H9 (cell line): Measurements from ENCODE around the gene CSRNP2. TPM values are rescaled to one million over a fixed set of nuclear protein-coding genes. Genes with fewer than 3 reads are reported as not detected.

Experiments used
- DNase-seq: peaks from one replicate; pipeline ENCODE4 v3.0.0-alpha.2; 2017
- H2AFZ ChIP-seq: one replicate; pipeline ENCODE4 v1.6.1; 2013; ENCODE audit warnings: mild to moderate bottlenecking, low read length, control low read depth, moderate library complexity
- H2AK5ac ChIP-seq: 2 replicates; pipeline ENCODE4 v1.6.1; 2013; ENCODE audit warnings: low read length, control low read depth, mixed read lengths; ENCODE audit not compliant: insufficient read length
- H2BK120ac ChIP-seq: one replicate; pipeline ENCODE4 v1.6.1; 2013; ENCODE audit warnings: low read depth, mild to moderate bottlenecking, low read length, control low read depth, inconsistent platforms; ENCODE audit not compliant: poor library complexity, severe bottlenecking
- H2BK12ac ChIP-seq: 2 replicates; pipeline ENCODE4 v1.6.1; 2013; ENCODE audit warnings: low read length, control low read depth, mixed read lengths, low read depth; ENCODE audit not compliant: insufficient read length
- H2BK15ac ChIP-seq: 2 replicates; pipeline ENCODE4 v1.6.1; 2013; ENCODE audit warnings: low read depth, low read length, control low read depth
- H2BK20ac ChIP-seq: one replicate; pipeline ENCODE4 v1.6.1; 2013; ENCODE audit warnings: low read depth, mild to moderate bottlenecking, low read length, control low read depth, inconsistent platforms; ENCODE audit not compliant: poor library complexity, severe bottlenecking
- H2BK5ac ChIP-seq: 2 replicates; pipeline ENCODE4 v1.6.1; 2013; ENCODE audit warnings: low read length, control low read depth, mixed read lengths; ENCODE audit not compliant: insufficient read length
- H3K14ac ChIP-seq: 2 replicates; pipeline ENCODE4 v1.6.1; 2013; ENCODE audit warnings: low read length, control low read depth; ENCODE audit not compliant: insufficient read depth
- H3K18ac ChIP-seq: 2 replicates; pipeline ENCODE4 v1.6.1; 2013; ENCODE audit warnings: low read depth, mild to moderate bottlenecking, mixed read lengths, low read length, control low read depth; ENCODE audit not compliant: insufficient read length
- H3K23ac ChIP-seq: 2 replicates; pipeline ENCODE4 v1.6.1; 2013; ENCODE audit warnings: low read length, control low read depth, mixed read lengths, low read depth; ENCODE audit not compliant: insufficient read length
- H3K23me2 ChIP-seq: 2 replicates; pipeline ENCODE4 v1.6.1; 2013; ENCODE audit warnings: low read depth, mild to moderate bottlenecking, mixed read lengths, low read length, control low read depth; ENCODE audit not compliant: insufficient read length, poor library complexity, severe bottlenecking
- H3K27ac ChIP-seq: 2 replicates; pipeline ENCODE4 v1.5.1; 2013; ENCODE audit warnings: low read length, control low read depth, mixed read lengths, low read depth; ENCODE audit not compliant: insufficient read length
- H3K27me3 ChIP-seq: 2 replicates; pipeline ENCODE4 v1.6.1; 2013; ENCODE audit warnings: low read length, control low read depth, inconsistent platforms; ENCODE audit not compliant: insufficient read depth
- H3K4ac ChIP-seq: 2 replicates; pipeline ENCODE4 v1.6.1; 2013; ENCODE audit warnings: low read depth, mild to moderate bottlenecking, control low read depth, inconsistent platforms, low read length, moderate library complexity
- H3K4me1 ChIP-seq: 2 replicates; pipeline ENCODE4 v1.6.1; 2013; ENCODE audit warnings: low read length, control low read depth, inconsistent platforms; ENCODE audit not compliant: insufficient read depth
- H3K4me2 ChIP-seq: 2 replicates; pipeline ENCODE4 v1.6.1; 2013; ENCODE audit warnings: low read length, control low read depth, mixed read lengths; ENCODE audit not compliant: insufficient read length, insufficient read depth
- H3K56ac ChIP-seq: 2 replicates; pipeline ENCODE4 v1.6.1; 2013; ENCODE audit warnings: low read depth, mild to moderate bottlenecking, mixed read lengths, low read length, control low read depth; ENCODE audit not compliant: insufficient read length
- H3K79me1 ChIP-seq: 2 replicates; pipeline ENCODE4 v1.6.1; 2013; ENCODE audit warnings: low read depth, mild to moderate bottlenecking, moderate library complexity, low read length, control low read depth, inconsistent platforms; ENCODE audit not compliant: insufficient read depth, poor library complexity, severe bottlenecking
- H3K79me2 ChIP-seq: 2 replicates; pipeline ENCODE4 v1.6.1; 2013; ENCODE audit warnings: low read length, control low read depth, inconsistent platforms; ENCODE audit not compliant: insufficient read depth
- H3K9ac ChIP-seq: 2 replicates; pipeline ENCODE4 v1.6.1; 2013; ENCODE audit warnings: low read length, control low read depth, mixed read lengths; ENCODE audit not compliant: insufficient read length; ENCODE audit errors: extremely low read depth
- H3K9me3 ChIP-seq: one replicate; pipeline ENCODE4 v1.6.1; 2013; ENCODE audit warnings: low read depth, low read length, inconsistent platforms; ENCODE audit not compliant: control insufficient read depth
- H3T11ph ChIP-seq: one replicate; pipeline ENCODE4 v1.6.1; 2013; ENCODE audit warnings: mild to moderate bottlenecking, low read length, control low read depth, inconsistent platforms
- H4K20me1 ChIP-seq: one replicate; pipeline ENCODE4 v1.6.1; 2013; ENCODE audit not compliant: control insufficient read depth, insufficient read length, insufficient read depth
- H4K5ac ChIP-seq: 2 replicates; pipeline ENCODE4 v1.6.1; 2013; ENCODE audit warnings: low read depth, mild to moderate bottlenecking, mixed read lengths, low read length, control low read depth; ENCODE audit not compliant: insufficient read length
- H4K8ac ChIP-seq: replicated peaks from 2 replicates; pipeline ENCODE4 v1.6.1; 2013; ENCODE audit warnings: low read length, control low read depth, mixed read lengths, low read depth; ENCODE audit not compliant: insufficient read length
- H4K91ac ChIP-seq: 2 replicates; pipeline ENCODE4 v1.6.1; 2013; ENCODE audit warnings: low read depth, mild to moderate bottlenecking, moderate library complexity, mixed read lengths, low read length, control low read depth; ENCODE audit not compliant: insufficient read length
- H3K27ac Mint-ChIP-seq, 3 experiments: 2 replicates in 2 of 3; 3 replicates in 1 of 3; pipeline ENCODE4 v1.8.0; 2020 to 2021; ENCODE audit warnings: mixed read lengths in 3 of 3, mild to moderate bottlenecking in 1 of 3, moderate library complexity in 1 of 3
- H3K27me3 Mint-ChIP-seq: 2 replicates; pipeline ENCODE4 v1.8.0; 2021; ENCODE audit warnings: low read depth, mild to moderate bottlenecking, moderate library complexity, mixed read lengths
- H3K36me3 Mint-ChIP-seq, 3 experiments: 2 replicates in 2 of 3; 3 replicates in 1 of 3; pipeline ENCODE4 v1.8.0; 2020 to 2021; ENCODE audit warnings: low read depth in 3 of 3, mixed read lengths in 3 of 3; ENCODE audit not compliant: insufficient read depth in 1 of 3
- H3K4me1 Mint-ChIP-seq, 2 experiments: 2 replicates each; pipeline ENCODE4 v1.8.0; 2020; ENCODE audit warnings: mixed read lengths in 2 of 2
- H3K4me3 Mint-ChIP-seq, 2 experiments: 2 replicates in 1 of 2; 3 replicates in 1 of 2; pipeline ENCODE4 v1.8.0; 2020 to 2021; ENCODE audit warnings: mild to moderate bottlenecking in 2 of 2, mixed read lengths in 2 of 2, moderate library complexity in 1 of 2
- H3K9me3 Mint-ChIP-seq, 2 experiments: 2 replicates in 1 of 2; 3 replicates in 1 of 2; pipeline ENCODE4 v1.8.0; 2020; ENCODE audit warnings: mild to moderate bottlenecking in 2 of 2, mixed read lengths in 2 of 2, moderate library complexity in 1 of 2
- CTCF ChIP-seq: fragments of 200-600 bp; sonication (generic); conservative IDR thresholded peaks from 3 replicates; pipeline ENCODE4 v1.8.0; 2021; ENCODE audit warnings: antibody characterized with exemption, mild to moderate bottlenecking
- WGBS: extraction: QIAGEN DNeasy Blood & Tissue Kit; methylation state at CpG from one replicate; pipeline ENCODE4 v1.1.7; 2013; ENCODE audit warnings: missing lambda C conversion rate, low lambda C conversion rate, mixed read lengths; ENCODE audit not compliant: insufficient read length; ENCODE audit errors: extremely low coverage; 5-methylcytosine and 5-hydroxymethylcytosine counted together
- total RNA-seq: library from RNA; stranded (reverse); gene quantifications from 2 replicates; pipeline ENCODE4 v1.2.1, GENCODE V29; 2021

CSRNP2 gene
- total RNA-seq, 1 experiment from 2014 or later: 38.6 TPM

- Histone ChIP-seq H3K23ac (no peak overlapping the region), H3K79me2 (peaks cover 8% of the 10 kb centered on the region)
- no peak for DNase-seq
Measured at GRCh38 chr12:51025338-51025835, 58.0 kb downstream of the CSRNP2 start.

More at GRCh38 chr12:51025338-51025835, 58.0 kb downstream of the CSRNP2 start:
- Mint-ChIP-seq H3K4me3 (peak overlapping the region; percentile 78 to 92), H3K36me3 (no peaks in the 10 kb centered on the region), H3K27ac (peak overlapping the region; percentile 95 to 97 (median 95)), H3K4me1 (peaks cover 53% of the 10 kb centered on the region in 2 experiments), H3K9me3 (no peaks in the 10 kb centered on the region), H3K27me3 (peaks cover 4% of the 10 kb centered on the region)
- Histone ChIP-seq H4K8ac (no peak overlapping the region), H3K9me3 (no peaks in the 10 kb centered on the region), H2BK120ac (no peak overlapping the region), H4K20me1 (no peaks in the 10 kb centered on the region), H3K79me1 (no peaks in the 10 kb centered on the region), H3K27ac (peak overlapping the region; percentile 25), H3K4me1 (peaks cover 3% of the 10 kb centered on the region; the same call in 1 of the 2 replicates), H4K91ac (no peak overlapping the region), H3K9ac (peak overlapping the region; percentile 76), H2BK5ac (no peak overlapping the region), H3K56ac (no peak overlapping the region), H2BK20ac (no peak overlapping the region), H3K4ac (no peak overlapping the region), H4K5ac (no peak overlapping the region), H3K23me2 (peaks cover 7% of the 10 kb centered on the region), H3T11ph (no peak overlapping the region), H2AFZ (no peak overlapping the region), H2BK12ac (no peak overlapping the region), H3K4me2 (peak overlapping the region; percentile 92), H2BK15ac (no peak overlapping the region), H2AK5ac (no peak overlapping the region), H3K14ac (peak overlapping the region; percentile 97; the same call in 1 of the 2 replicates), H3K18ac (peak overlapping the region; percentile 94), H3K27me3 (no peaks in the 10 kb centered on the region)
- no CpG with 5 or more reads among the region's 9 CpGs for WGBS
- TF ChIP-seq CTCF: no peak
